Mammary epithelial cell (primary cell): ENCODE data around the gene OR4C11.

Experiments used
- CTCF ChIP-seq, 2 donors: IDR thresholded peaks in 1 of 2; conservative IDR thresholded peaks in 1 of 2; 2 replicates each; pipeline ENCODE4 v1.5.1; 2011 to 2012; ENCODE audit warnings: inconsistent platforms in 2 of 2, low read length in 2 of 2, mild to moderate bottlenecking in 2 of 2, control low read depth in 1 of 2, low read depth in 1 of 2; ENCODE audit not compliant: insufficient read depth in 1 of 2; ENCODE audit errors: extremely low read depth in 1 of 2
- EZH2 ChIP-seq: IDR thresholded peaks from 2 replicates; pipeline ENCODE4 v1.6.1; 2012; ENCODE audit warnings: low read length, inconsistent platforms, borderline replicate concordance

DNA sequence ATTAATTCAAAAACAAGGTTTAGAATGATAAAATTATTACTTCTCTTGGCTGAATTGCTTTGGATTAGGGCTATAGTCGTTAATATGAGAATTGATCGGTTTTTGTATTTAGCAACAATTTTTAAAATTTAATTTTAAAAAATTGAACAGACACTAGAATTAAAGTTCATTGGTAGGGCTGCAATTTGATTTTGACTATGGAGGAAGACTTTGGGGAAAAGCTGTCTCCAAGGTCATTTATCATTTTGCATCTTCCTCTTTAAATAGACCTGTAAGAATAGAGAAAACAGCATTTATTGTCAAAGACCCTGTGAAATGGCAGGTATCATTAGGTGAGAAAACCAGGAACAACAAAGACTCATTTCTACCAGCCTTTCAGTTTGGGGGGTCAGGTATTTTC, 40.6 kb upstream of the OR4C11 start, which contains the start of gene OR4S2:
- TF ChIP-seq CTCF (conservative IDR thresholded peaks at IDR 0.05 in 1 of 2, IDR thresholded peaks at IDR 0.05 in 1 of 2; ENCODE audit: extremely low read depth in 1 of 2, insufficient read depth in 1 of 2, low read depth in 1 of 2, low read length in 2 of 2): no peak
- no peak for TF ChIP-seq EZH2
